Osteoblast (primary cell): Measurements from ENCODE around the gene BCOR. TPM values are rescaled to one million over a fixed set of nuclear protein-coding genes. Genes with fewer than 3 reads are reported as not detected.

Source experiments
- DNase-seq: peaks from one replicate; pipeline ENCODE4 v3.0.0; 2011; ENCODE audit warnings: low spot score, mixed read lengths; ENCODE audit not compliant: insufficient read length; ENCODE audit errors: missing footprints
- H2AFZ ChIP-seq: 2 replicates; pipeline ENCODE4 v1.6.0; 2011; ENCODE audit warnings: mild to moderate bottlenecking, low read length
- H3K27ac ChIP-seq: 2 replicates; pipeline ENCODE4 v1.5.1; 2011; ENCODE audit warnings: mild to moderate bottlenecking, low read depth, low read length, moderate library complexity
- H3K27me3 ChIP-seq: 2 replicates; pipeline ENCODE4 v1.6.0; 2012; ENCODE audit warnings: mild to moderate bottlenecking, control low read depth, inconsistent platforms, low read length, moderate library complexity; ENCODE audit not compliant: insufficient read depth
- H3K36me3 ChIP-seq: 2 replicates; pipeline ENCODE4 v1.5.1; 2011; ENCODE audit warnings: mild to moderate bottlenecking, low read length, control low read depth, moderate library complexity; ENCODE audit not compliant: insufficient read depth
- H3K4me1 ChIP-seq: 2 replicates; pipeline ENCODE4 v1.5.1; 2011; ENCODE audit warnings: mild to moderate bottlenecking, low read length, control low read depth, moderate library complexity; ENCODE audit not compliant: insufficient read depth
- H3K4me2 ChIP-seq: 2 replicates; pipeline ENCODE4 v1.6.0; 2011; ENCODE audit warnings: mild to moderate bottlenecking, low read length; ENCODE audit not compliant: insufficient read depth
- H3K4me3 ChIP-seq: fragments of 200-600 bp; sonication (generic); 3 replicates; pipeline ENCODE4 v1.5.1; 2012; ENCODE audit warnings: mild to moderate bottlenecking, low read length, inconsistent platforms; ENCODE audit not compliant: insufficient read depth
- H3K79me2 ChIP-seq: 2 replicates; pipeline ENCODE4 v1.6.0; 2012; ENCODE audit warnings: mild to moderate bottlenecking, low read length, control low read depth, inconsistent platforms; ENCODE audit not compliant: insufficient read depth
- H3K9me3 ChIP-seq: 2 replicates; pipeline ENCODE4 v1.5.1; 2011; ENCODE audit warnings: low read depth, low read length, control low read depth
- H4K20me1 ChIP-seq: 2 replicates; pipeline ENCODE4 v1.6.0; 2012; ENCODE audit warnings: mild to moderate bottlenecking, low read length, control low read depth; ENCODE audit not compliant: insufficient read depth
- total RNA-seq: library from RNA; depleted of rRNA; stranded (reverse); fragments of >200 nt; gene quantifications from 2 replicates; pipeline ENCODE4 v1.2.3, GENCODE V29; 2012
- TF ChIP-seq, protein P1 (sequence below): IDR thresholded peaks from 2 replicates; pipeline ENCODE4 v1.5.1; 2011; ENCODE audit warnings: mild to moderate bottlenecking, low read depth, low read length, moderate library complexity; ENCODE audit errors: extremely low read depth

BCOR gene
- total RNA-seq, 1 donor, result 14.8 TPM

DNA sequence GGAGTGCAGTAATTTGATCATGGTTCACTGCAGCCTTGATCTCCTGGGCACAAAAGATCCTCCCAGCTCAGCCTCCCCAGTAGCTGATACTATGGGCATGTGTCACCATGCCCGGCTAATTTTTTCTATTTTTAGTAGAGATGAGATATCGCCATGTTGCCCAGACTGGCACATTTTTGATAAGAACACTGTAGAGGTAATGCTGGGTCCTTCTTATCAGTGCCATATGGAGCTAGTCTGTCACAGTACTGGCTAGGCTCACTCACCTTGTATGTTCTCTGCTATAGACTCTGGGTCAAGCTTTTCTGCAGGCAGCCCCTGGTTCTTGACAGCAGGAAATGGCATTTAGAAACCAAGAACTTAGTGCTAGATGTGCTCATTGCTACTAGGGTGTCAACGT lies 53.9 kb downstream of the BCOR start:
- Histone ChIP-seq H4K20me1 (no peaks in the 10 kb centered on the region), H3K79me2 (no peaks in the 10 kb centered on the region), H3K4me1 (no peaks in the 10 kb centered on the region), H3K4me2 (no peak overlapping the region), H3K27ac (no peak overlapping the region), H3K36me3 (peaks cover 5% of the 10 kb centered on the region), H2AFZ (no peak overlapping the region), H3K27me3 (no peaks in the 10 kb centered on the region), H3K4me3 (no peak overlapping the region), H3K9me3 (no peaks in the 10 kb centered on the region)
- DNase-seq, result no peak
- TF ChIP-seq, protein P1, sequence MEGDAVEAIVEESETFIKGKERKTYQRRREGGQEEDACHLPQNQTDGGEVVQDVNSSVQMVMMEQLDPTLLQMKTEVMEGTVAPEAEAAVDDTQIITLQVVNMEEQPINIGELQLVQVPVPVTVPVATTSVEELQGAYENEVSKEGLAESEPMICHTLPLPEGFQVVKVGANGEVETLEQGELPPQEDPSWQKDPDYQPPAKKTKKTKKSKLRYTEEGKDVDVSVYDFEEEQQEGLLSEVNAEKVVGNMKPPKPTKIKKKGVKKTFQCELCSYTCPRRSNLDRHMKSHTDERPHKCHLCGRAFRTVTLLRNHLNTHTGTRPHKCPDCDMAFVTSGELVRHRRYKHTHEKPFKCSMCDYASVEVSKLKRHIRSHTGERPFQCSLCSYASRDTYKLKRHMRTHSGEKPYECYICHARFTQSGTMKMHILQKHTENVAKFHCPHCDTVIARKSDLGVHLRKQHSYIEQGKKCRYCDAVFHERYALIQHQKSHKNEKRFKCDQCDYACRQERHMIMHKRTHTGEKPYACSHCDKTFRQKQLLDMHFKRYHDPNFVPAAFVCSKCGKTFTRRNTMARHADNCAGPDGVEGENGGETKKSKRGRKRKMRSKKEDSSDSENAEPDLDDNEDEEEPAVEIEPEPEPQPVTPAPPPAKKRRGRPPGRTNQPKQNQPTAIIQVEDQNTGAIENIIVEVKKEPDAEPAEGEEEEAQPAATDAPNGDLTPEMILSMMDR, result no peak

DNA sequence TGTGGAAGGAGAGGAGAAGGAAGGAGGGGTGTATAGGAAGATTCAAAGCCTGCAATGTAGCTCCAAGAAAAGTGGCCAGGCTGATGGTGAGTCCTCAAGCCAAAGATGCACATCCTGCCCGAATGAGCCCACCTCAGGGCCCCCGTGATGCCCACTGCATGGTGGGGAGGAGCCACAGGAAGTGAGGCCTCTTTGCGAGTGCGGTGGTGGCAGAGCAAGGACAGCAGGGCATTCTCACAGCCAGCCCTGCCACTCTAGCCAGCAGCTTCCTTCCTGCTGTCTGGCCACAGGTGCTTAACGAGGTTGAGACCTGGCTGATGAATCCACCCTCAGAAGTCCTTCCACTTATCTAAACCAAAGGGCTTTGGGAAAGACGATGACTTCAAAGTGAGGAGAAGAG lies 55.8 kb downstream of the BCOR start:
- TF ChIP-seq, protein P1, result no peak

DNA sequence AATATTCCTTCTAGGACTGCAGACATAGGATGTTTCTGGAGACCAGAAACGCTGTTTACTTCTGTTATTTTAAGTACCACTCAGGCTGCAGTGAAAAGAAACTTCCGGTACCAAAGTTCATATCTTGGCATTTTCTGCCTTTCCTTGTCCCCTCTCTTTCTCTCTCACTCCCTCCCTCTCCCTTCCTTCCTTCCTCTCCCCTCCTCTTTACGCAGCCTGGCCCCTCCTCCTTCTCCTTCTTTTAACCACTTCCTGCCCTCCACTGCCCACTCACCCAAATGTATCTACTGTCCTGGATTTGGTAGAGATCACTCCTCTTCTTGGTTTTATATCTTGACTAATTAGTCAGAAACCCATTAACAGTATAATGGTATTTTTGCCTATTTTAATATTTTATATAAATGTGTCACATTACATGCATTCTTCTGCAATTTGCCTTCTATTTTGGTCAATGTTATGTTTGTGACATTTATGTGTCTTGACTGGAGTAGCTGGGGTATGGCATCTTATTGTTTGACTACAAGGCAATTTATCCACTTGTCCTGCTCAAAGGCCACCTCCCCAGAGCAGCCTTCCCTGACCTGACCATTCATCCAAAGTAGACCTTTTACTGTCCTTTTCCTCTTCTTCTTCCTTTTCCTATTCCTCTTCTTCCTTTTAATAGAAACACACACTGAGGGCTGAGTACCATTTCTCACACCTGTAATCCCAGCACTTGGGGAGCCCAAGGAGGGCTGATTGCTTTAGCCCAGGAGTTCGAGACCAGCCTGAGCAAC lies 56.9 kb downstream of the BCOR start:
- Histone ChIP-seq H3K27me3 (no peaks in the 10 kb centered on the region), H3K9me3 (no peaks in the 10 kb centered on the region), H3K36me3 (no peaks in the 10 kb centered on the region), H3K27ac (no peak overlapping the region), H3K4me1 (no peaks in the 10 kb centered on the region), H4K20me1 (no peaks in the 10 kb centered on the region), H2AFZ (no peak overlapping the region), H3K4me2 (no peak overlapping the region), H3K79me2 (no peaks in the 10 kb centered on the region), H3K4me3 (no peak overlapping the region)
- DNase-seq, result no peak
- TF ChIP-seq, protein P1, result no peak

More for the DNA sequence above, 55.8 kb downstream of the BCOR start:
- no peaks in the 10 kb centered on the region for H3K4me1 ChIP-seq
- no peaks in the 10 kb centered on the region for H3K27me3 ChIP-seq
- no peaks in the 10 kb centered on the region for H3K9me3 ChIP-seq
- no peak overlapping the region for H3K4me3 ChIP-seq
- no peak overlapping the region for H3K4me2 ChIP-seq
- H4K20me1 ChIP-seq, result no peaks in the 10 kb centered on the region
- DNase-seq, result no peak
- H2AFZ ChIP-seq, result no peak overlapping the region
- H3K36me3 ChIP-seq, result no peaks in the 10 kb centered on the region
- no peak overlapping the region for H3K27ac ChIP-seq
- no peaks in the 10 kb centered on the region for H3K79me2 ChIP-seq

DNA sequence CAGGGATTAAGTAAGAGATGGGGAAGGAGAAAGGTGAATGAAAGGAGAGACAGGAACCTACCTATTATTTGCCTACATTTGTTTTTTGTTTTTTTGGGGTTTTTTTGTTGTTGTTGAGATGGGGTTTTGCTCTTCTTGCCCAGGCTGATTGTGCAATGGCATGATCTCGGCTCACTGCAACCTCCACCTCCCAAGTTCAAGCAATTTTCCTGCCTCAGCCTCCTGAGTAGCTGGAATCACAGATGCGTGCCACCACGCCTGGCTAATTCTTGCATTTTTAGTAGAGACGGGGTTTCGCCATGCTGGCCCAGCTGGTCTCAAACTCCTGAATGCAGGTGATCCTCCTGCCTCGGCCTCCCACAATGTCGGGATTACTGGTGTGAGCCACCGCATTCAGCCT lies 57.9 kb downstream of the BCOR start:
- TF ChIP-seq, protein P1, result no peak
- Histone ChIP-seq H4K20me1 (no peaks in the 10 kb centered on the region), H3K36me3 (no peaks in the 10 kb centered on the region)

More for the DNA sequence above, 57.9 kb downstream of the BCOR start:
- Histone ChIP-seq H3K9me3 (no peaks in the 10 kb centered on the region), H3K27me3 (no peaks in the 10 kb centered on the region), H2AFZ (no peak overlapping the region), H3K4me3 (no peak overlapping the region), H3K79me2 (no peaks in the 10 kb centered on the region), H3K27ac (no peak overlapping the region), H3K4me1 (no peaks in the 10 kb centered on the region), H3K4me2 (no peak overlapping the region)
- DNase-seq, result no peak
